GM21447 (cell line): ENCODE measurements around the gene IPO5.

Experiments
- ATAC-seq: cut with Tn5 transposase; IDR thresholded peaks from one replicate; pipeline ENCODE4 v1.9.1; 2021; ENCODE audit not compliant: unreplicated experiment

The IPO5 gene

GRCh38 chr13:98054301-98054700, 100.8 kb downstream of the IPO5 start:
- ATAC-seq: no peak

GRCh38 chr13:98055623-98056022, 102.1 kb downstream of the IPO5 start:
- ATAC-seq: no peak

- ATAC-seq: no peak
These were observed 103.5 kb downstream of the IPO5 start for GRCh38 chr13:98056839-98057410.

- no peak for ATAC-seq
These were observed 105.8 kb downstream of the IPO5 start for GRCh38 chr13:98059276-98059675.

- no peak for ATAC-seq
These were observed 106.8 kb downstream of the IPO5 start for GRCh38 chr13:98060282-98060681.

- no peak for ATAC-seq
These were observed 112.0 kb downstream of the IPO5 start for GRCh38 chr13:98065468-98065867.

- ATAC-seq: no peak
These were observed 113.2 kb downstream of the IPO5 start for GRCh38 chr13:98066636-98067035.

- no peak for ATAC-seq
These were observed 115.0 kb downstream of the IPO5 start for GRCh38 chr13:98068521-98068920.

- ATAC-seq: no peak
These were observed 116.5 kb downstream of the IPO5 start for GRCh38 chr13:98069985-98070384.

- ATAC-seq: no peak
These were observed 117.8 kb downstream of the IPO5 start for GRCh38 chr13:98071316-98071715.

GRCh38 chr13:98072476-98072875, 119.0 kb downstream of the IPO5 start:
- ATAC-seq: no peak
